Neural cell (in vitro differentiated cells): ENCODE data around the gene PPFIA1.

Source experiments
- EZH2 ChIP-seq: fragments of 200-600, 300-800 bp; shearing (Covaris generic), sonication (generic); IDR thresholded peaks from 2 replicates; pipeline ENCODE4 v1.6.1; 2014; ENCODE audit warnings: antibody characterized with exemption, low read length, borderline replicate concordance, mild to moderate bottlenecking; ENCODE audit not compliant: insufficient read depth, poor library complexity, severe bottlenecking
- POLR2AphosphoS5 ChIP-seq: IDR thresholded peaks from 2 replicates; pipeline ENCODE4 v1.6.1; 2012
- RAD21 ChIP-seq: fragments of 450-650 bp; conservative IDR thresholded peaks from 2 replicates; pipeline ENCODE4 v1.6.1; 2014; ENCODE audit warnings: antibody characterized with exemption, mild to moderate bottlenecking, moderate library complexity
- TAF1 ChIP-seq: IDR thresholded peaks from 2 replicates; pipeline ENCODE4 v1.6.1; 2012; ENCODE audit warnings: low read depth
- TF ChIP-seq, protein P1 (sequence below): fragments of 450-650 bp; IDR thresholded peaks from 2 replicates; pipeline ENCODE4 v1.5.1; 2014; ENCODE audit warnings: antibody characterized with exemption, mild to moderate bottlenecking, moderate library complexity; ENCODE audit not compliant: poor library complexity, severe bottlenecking
- TF ChIP-seq, protein P2 (sequence below): IDR thresholded peaks from 2 replicates; pipeline ENCODE4 v1.6.1; 2012; ENCODE audit warnings: borderline replicate concordance

GRCh38 chr11:70341881-70342429, 71.5 kb downstream of the PPFIA1 start:
- TF ChIP-seq, protein P1, sequence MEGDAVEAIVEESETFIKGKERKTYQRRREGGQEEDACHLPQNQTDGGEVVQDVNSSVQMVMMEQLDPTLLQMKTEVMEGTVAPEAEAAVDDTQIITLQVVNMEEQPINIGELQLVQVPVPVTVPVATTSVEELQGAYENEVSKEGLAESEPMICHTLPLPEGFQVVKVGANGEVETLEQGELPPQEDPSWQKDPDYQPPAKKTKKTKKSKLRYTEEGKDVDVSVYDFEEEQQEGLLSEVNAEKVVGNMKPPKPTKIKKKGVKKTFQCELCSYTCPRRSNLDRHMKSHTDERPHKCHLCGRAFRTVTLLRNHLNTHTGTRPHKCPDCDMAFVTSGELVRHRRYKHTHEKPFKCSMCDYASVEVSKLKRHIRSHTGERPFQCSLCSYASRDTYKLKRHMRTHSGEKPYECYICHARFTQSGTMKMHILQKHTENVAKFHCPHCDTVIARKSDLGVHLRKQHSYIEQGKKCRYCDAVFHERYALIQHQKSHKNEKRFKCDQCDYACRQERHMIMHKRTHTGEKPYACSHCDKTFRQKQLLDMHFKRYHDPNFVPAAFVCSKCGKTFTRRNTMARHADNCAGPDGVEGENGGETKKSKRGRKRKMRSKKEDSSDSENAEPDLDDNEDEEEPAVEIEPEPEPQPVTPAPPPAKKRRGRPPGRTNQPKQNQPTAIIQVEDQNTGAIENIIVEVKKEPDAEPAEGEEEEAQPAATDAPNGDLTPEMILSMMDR = no peak
- TF ChIP-seq EZH2 (no peak), POLR2AphosphoS5 (no peak), RAD21 (no peak), TAF1 (no peak)
- TF ChIP-seq, protein P2, sequence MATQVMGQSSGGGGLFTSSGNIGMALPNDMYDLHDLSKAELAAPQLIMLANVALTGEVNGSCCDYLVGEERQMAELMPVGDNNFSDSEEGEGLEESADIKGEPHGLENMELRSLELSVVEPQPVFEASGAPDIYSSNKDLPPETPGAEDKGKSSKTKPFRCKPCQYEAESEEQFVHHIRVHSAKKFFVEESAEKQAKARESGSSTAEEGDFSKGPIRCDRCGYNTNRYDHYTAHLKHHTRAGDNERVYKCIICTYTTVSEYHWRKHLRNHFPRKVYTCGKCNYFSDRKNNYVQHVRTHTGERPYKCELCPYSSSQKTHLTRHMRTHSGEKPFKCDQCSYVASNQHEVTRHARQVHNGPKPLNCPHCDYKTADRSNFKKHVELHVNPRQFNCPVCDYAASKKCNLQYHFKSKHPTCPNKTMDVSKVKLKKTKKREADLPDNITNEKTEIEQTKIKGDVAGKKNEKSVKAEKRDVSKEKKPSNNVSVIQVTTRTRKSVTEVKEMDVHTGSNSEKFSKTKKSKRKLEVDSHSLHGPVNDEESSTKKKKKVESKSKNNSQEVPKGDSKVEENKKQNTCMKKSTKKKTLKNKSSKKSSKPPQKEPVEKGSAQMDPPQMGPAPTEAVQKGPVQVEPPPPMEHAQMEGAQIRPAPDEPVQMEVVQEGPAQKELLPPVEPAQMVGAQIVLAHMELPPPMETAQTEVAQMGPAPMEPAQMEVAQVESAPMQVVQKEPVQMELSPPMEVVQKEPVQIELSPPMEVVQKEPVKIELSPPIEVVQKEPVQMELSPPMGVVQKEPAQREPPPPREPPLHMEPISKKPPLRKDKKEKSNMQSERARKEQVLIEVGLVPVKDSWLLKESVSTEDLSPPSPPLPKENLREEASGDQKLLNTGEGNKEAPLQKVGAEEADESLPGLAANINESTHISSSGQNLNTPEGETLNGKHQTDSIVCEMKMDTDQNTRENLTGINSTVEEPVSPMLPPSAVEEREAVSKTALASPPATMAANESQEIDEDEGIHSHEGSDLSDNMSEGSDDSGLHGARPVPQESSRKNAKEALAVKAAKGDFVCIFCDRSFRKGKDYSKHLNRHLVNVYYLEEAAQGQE = no peak
